Stimulated activated CD4-positive, alpha-beta T cell treated with anti-CD3 and anti-CD28 coated beads, Interleukin-2, amount 100 ng/mL, for 4 hours (primary cell): ENCODE results near the gene LRRC42.
"Not testable (repeated sequence)": the region's sequence is repeated elsewhere in the genome, so short reads cannot be mapped to it uniquely, and the experiment has no call there.

Experiments used
- DNase-seq: peaks from one replicate; pipeline ENCODE4 v3.0.0-alpha.2; 2020; ENCODE audit warnings: low read depth

Gene LRRC42

GRCh38 chr1:53967409-53968124, 21.4 kb downstream of the LRRC42 start:
- no peak for DNase-seq

GRCh38 chr1:53968125-53968513, 22.0 kb downstream of the LRRC42 start:
- no peak for DNase-seq

- not testable (repeated sequence) for DNase-seq
Measured at GRCh38 chr1:53969323-53969722, 23.2 kb downstream of the LRRC42 start.

GRCh38 chr1:53971718-53972117, 25.6 kb downstream of the LRRC42 start:
- DNase-seq = no peak

- no peak for DNase-seq
Measured at GRCh38 chr1:53975861-53976260, 29.7 kb downstream of the LRRC42 start.

GRCh38 chr1:53979712-53980450, 33.7 kb downstream of the LRRC42 start:
- no peak for DNase-seq

GRCh38 chr1:53981220-53981619, 35.1 kb downstream of the LRRC42 start:
- no peak for DNase-seq

GRCh38 chr1:53982034-53982762, 36.0 kb downstream of the LRRC42 start:
- DNase-seq = no peak

- DNase-seq = no peak
Measured at GRCh38 chr1:53982763-53983104, 36.6 kb downstream of the LRRC42 start.

- DNase-seq = no peak
Measured at GRCh38 chr1:53984726-53985125, 38.6 kb downstream of the LRRC42 start.

- DNase-seq = no peak
Measured at GRCh38 chr1:53986458-53986857, 40.3 kb downstream of the LRRC42 start.

- DNase-seq = no peak
Measured at GRCh38 chr1:53987880-53988279, 41.7 kb downstream of the LRRC42 start.

- no peak for DNase-seq
Measured at GRCh38 chr1:53992085-53992874, 46.1 kb downstream of the LRRC42 start.

- not testable (repeated sequence) for DNase-seq
Measured at GRCh38 chr1:53994516-53994915, 48.4 kb downstream of the LRRC42 start.

- no peak for DNase-seq
Measured at GRCh38 chr1:53995683-53996082, 49.5 kb downstream of the LRRC42 start.

GRCh38 chr1:53998223-53998622, 52.1 kb downstream of the LRRC42 start:
- DNase-seq = no peak

- DNase-seq = no peak
Measured at GRCh38 chr1:53999920-54000319, 53.8 kb downstream of the LRRC42 start.

- DNase-seq = no peak
Measured at GRCh38 chr1:54001591-54001990, 55.4 kb downstream of the LRRC42 start.

- DNase-seq = no peak
Measured at GRCh38 chr1:54002544-54003248, 56.5 kb downstream of the LRRC42 start.

- no peak for DNase-seq
Measured at GRCh38 chr1:54003249-54003646, 57.1 kb downstream of the LRRC42 start.

GRCh38 chr1:54003750-54004480, 57.8 kb downstream of the LRRC42 start:
- DNase-seq = not testable (repeated sequence)
